HG03442 (cell line): ENCODE data around the gene USP32.
"Not testable (repeated sequence)": the region's sequence is repeated elsewhere in the genome, so short reads cannot be mapped to it uniquely, and the experiment has no call there.

Source experiments
- ATAC-seq: cut with Tn5 transposase; IDR thresholded peaks from one replicate; pipeline ENCODE4 v1.9.1; 2021; ENCODE audit warnings: mild to moderate bottlenecking, moderate library complexity; ENCODE audit not compliant: unreplicated experiment

Gene USP32

GRCh38 chr17:60403962-60404361 is 12.0 kb upstream of the USP32 start:
- ATAC-seq = no peak

DNA sequence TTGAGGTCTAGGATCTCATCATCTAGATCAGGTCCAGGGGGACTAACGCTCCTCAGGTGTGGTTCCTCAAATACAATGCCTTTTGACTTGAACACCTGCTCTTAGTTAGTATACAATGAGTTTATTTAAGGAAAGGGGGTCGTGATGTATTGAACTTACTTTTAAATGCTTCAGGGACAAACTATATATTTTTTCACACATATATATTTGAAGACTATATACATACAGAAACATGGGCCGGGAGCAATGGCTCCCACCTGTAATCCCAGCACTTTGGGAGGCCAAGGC is 11.5 kb upstream of the USP32 start:
- no peak for ATAC-seq

- no peak for ATAC-seq
Measured at GRCh38 chr17:60401819-60402218, 9.9 kb upstream of the USP32 start.

GRCh38 chr17:60398227-60398959 is 6.5 kb upstream of the USP32 start:
- no peak for ATAC-seq

- no peak for ATAC-seq
Measured at GRCh38 chr17:60396412-60396811, 4.5 kb upstream of the USP32 start.

DNA sequence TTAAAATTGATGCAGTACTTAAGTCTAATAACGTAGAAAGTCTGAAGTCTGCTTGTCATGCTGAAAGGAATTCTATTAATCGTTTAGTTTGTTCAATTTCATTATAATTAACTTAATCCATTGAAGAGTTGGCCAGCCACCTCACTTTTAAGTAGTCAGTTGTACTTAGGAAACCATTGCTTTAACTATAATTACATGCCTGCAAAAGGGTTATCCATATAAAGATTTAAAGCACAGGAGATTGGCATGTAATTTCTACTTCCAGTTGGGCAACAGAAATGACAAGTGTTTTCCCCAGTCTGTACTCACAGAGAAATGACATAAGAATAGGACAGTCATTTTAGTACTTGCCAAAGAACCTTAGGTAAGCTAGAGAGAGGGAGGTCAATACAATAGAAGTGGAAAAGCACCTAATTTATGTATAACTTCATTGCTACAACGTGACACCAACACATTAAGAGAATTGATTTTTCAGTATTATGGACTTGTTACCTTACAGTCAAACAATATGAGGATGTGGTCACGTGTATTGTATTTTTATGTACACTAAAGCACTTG is 3.7 kb upstream of the USP32 start:
- no peak for ATAC-seq

DNA sequence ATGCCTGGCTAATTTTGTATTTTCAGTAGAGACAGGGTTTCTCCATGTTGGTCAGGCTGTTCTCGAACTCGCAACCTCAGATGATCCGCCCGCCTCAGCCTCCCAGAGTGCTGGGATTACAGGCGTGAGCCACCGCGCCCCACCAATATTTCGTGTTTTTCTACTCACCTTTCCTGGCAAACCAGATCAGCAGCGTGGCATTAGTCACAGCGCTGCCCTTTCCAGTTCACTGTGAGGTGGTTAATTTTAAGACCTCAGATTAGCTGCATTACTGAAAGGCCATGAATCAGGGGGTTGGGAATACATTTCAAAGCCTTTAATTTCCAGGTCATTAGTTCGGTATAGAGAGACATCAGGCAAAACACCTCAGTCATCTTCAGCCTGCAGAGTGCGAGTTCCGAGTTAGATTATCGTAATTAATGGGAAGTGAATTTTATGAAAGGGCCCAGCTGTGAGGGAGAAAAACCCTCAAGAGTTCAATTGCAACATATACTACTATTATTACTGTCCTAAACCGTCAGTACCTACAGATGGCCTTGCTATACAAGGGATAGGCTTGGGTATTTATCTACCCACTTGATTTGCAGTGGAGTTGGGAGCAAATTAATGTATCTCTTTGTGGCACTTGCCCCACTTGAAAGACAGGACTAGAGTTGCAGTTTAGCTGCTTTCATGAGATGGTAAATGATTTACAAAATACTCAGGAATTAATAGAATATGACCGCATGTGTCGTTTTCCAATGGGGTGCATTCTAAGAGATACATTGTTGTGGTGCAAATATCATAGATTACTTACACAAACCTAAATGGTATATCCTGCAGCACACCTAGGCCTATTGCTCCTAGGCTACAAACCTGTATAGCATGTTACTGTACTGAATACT is 2.1 kb upstream of the USP32 start:
- no peak for ATAC-seq

DNA sequence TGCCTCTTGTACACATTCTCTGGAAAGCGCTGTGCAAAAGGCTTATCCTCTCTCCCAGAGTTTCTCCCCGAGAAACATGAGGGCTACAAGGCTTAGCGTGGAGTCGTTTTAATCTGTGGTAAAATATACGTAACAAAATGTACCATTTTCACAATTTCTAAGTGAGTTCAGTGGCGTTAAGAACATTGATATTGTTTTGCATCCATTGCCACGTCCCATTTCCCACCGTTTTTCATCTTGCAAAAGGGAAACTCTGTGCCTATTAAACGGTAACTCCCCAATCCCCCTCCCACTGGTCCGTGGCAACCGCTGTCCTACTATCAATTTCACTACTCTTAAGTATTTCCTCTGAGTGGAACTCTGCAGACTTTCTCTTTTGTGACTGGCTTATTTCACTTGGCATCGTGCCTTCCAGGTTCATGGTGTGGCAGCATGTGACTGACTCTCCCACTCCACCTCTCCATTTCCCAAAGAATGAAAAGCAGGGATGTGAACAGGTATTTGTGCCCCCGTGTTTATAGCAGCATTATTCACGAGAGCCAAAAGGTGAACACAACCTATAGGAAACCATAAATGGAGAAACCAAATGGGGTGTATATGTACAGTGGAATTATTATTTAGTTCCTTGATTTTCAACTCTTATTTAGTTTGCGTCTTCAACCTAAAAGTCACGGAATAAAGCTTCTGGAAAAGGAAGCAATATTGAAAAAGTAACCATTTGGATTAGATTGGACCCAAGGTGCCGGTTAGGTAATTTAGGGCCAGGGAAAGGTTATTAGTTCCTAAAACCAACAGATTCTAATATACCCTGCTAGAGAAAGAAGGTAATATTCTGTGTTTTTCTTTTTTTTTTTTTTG is 1.1 kb upstream of the USP32 start:
- no peak for ATAC-seq

- peak; percentile 23 for ATAC-seq
Measured at GRCh38 chr17:60391471-60392041, 377 bp downstream of the USP32 start.

- ATAC-seq = no peak
Measured at GRCh38 chr17:60390925-60391470, 935 bp downstream of the USP32 start.

DNA sequence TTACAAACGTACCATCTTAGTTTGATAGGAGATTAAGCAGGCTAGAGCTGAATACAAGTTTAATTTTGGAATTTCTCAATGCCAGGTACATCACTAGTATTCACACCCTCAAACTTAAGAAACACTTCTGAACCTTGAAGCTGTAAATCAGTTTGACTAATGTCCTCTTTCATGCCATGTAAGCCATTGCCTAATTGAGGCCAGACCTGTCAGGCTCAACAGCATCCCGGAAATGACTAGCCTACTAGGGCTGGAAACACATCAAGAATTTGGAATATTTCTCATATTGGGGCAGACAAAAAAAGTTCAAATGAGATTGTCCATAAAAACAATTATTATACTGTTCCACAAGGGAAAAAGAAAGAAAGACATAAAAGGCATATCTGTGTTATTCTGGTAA is 1.7 kb downstream of the USP32 start:
- ATAC-seq = no peak

DNA sequence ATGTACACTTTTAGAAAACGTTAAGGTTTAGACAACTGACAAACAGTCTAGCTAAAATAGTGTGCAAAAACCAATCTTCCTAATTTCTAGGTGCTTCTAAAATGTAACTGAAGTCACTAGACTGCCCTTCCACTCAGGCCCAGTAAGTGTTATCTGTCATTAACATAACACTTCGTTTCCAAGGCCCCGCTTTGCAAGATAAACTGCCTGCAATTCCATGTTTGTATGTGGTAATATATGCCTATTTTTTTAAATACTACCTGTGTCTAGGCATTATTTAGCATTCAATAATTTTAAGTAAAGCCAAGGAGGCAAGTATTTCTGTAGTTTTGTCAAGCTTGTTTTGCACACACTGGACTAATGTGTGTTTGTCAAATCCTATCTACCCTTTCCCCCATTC is 3.2 kb downstream of the USP32 start:
- ATAC-seq = no peak

GRCh38 chr17:60387666-60388065 is 4.3 kb downstream of the USP32 start:
- ATAC-seq = no peak

DNA sequence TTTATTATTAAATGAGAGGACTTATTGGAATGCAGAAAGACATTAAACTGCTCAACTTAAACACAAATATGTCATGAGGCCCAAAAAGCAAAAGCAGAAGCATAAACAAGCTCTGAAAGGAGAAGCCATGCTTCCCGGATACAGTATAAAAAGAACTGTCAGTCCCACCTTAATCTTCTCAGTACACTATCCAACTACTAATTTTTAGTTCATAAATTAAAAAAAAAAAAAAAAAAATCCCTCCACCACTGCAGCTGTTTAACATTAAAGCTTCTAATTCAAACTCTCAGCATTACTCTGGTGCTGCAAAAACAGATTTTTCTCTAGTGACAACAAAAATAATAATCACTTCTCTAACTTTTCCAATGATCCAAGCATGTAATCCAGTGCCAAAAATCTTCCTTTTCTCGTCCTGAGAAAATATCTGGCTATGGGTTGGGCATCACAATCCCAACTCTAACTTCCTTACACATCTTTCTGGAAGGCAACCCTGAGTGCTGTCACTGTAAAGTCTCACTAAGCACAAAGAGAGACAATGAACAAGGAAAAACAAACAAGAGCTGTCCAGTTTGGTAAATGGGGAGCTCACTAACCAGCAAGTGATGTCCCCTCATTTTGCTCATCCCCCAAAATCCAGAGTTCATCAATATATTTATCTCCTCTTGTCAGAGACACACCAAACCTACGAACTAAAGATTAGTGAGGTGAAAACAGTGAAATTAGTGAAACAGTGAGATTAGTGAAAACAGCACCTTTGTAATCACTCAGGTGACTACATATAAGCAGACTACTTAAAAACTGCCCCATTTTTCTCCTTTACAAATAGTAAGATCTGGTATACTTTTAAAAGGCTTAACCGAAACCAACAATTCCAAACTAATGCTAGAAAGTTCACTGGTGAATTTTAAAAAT is 5.5 kb downstream of the USP32 start:
- ATAC-seq = no peak

DNA sequence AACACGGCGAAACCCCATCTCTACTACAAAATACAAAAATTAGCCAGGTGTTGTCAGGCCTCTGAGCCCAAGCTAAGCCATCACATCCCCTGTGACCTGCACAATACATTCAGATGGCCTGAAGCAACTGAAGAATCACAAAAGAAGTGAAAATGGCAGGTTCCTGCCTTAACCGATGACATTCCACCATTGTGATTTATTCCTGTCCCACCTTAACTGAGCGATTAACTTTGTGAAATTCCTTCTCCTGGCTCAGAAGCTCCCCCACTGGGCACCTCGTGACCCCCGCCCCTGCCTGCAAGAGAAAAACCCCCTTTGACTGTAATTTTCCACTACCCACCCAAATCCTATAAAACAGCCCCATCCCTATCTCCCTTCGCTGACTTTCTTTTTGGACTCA is 7.0 kb downstream of the USP32 start:
- not testable (repeated sequence) for ATAC-seq

DNA sequence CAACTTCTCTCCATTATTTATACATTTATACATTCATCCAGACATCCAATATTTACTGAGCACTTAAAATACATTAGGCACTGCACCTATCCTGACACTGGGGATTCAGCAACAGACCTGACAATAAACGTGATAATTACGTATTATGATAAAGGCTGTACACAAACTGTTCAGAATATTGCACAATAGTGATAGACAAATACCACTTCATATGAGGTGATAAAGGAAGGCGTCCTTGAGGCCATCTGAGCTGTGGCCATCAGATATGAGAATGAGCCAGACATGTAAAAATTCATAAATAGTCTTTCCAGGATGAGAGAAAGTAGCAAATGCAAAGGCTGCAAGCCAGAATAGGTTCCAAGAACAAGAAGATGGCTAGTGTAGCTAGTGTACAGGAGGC is 8.6 kb downstream of the USP32 start:
- no peak for ATAC-seq

DNA sequence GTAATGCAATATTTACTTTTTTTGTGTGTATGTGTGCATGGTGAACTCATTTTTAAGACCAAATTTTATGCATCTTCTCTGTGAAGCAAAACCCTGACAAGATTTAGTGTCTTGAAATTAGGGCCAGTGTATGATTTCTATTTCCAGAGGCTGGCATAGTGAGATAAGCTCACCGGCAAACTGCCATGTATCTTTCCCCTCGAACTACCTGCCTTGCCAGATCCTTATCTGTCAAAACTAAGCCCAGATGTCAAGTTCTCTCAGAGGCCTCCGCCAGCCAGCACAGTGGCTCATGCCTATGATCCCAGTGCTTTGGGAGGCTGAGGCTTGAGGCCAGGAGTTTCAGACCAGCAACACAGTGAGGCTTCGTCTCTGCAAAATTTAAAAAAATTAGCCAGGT is 10.0 kb downstream of the USP32 start:
- ATAC-seq = no peak

DNA sequence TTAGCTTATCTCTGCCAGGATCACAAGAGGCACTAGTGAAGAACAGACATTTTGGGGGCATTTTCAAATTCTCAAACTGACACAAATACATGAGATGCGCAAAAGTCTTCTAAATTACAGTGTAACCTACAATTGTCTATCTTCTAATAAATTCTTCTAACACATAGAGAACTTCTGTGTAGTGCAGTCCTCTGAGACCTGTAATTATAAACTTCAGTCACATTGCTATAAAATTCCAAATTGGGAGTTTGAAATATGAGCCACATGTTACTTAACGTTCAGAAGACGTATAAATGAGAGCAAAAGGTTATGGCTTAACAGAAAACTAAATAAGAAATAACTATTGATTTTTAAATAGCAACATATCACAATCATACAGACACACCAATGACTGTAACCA is 12.5 kb downstream of the USP32 start:
- not testable (repeated sequence) for ATAC-seq

DNA sequence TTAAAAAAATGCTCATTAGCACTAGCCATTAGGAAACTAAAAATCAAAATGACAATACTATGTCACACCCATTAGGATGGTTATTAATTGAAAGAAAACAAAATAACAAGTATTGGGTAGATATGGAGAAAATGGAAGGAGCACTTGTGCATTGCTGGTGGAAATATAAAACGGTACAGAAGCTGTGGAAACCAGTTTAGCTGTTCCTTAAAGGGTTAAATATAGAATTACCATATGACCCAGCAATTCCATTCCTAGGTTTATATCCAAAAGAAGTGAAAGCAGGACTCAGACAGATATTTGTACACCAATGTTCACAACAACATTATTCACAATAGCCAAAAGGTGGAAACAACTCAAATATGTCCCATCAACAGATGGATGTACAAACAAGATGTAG is 13.7 kb downstream of the USP32 start:
- not testable (repeated sequence) for ATAC-seq
